Muscle layer of colon (tissue), 2 donors: ENCODE results near the gene RHBG.

ENCODE experiments used
- H3K27ac ChIP-seq: one replicate; pipeline ENCODE4 v1.7.0; 2013; ENCODE audit warnings: low read depth, mild to moderate bottlenecking, low read length, moderate library complexity
- H3K27me3 ChIP-seq, 2 donors: one replicate each; pipeline ENCODE4 v1.7.0; 2013; ENCODE audit warnings: low read length in 2 of 2, mild to moderate bottlenecking in 2 of 2; ENCODE audit not compliant: insufficient read depth in 2 of 2, control insufficient read depth in 1 of 2
- H3K36me3 ChIP-seq: one replicate; pipeline ENCODE4 v1.7.0; 2013; ENCODE audit warnings: mild to moderate bottlenecking, low read length; ENCODE audit not compliant: insufficient read depth
- H3K4me1 ChIP-seq: one replicate; pipeline ENCODE4 v1.7.0; 2013; ENCODE audit warnings: mild to moderate bottlenecking, low read length; ENCODE audit not compliant: insufficient read depth
- H3K4me3 ChIP-seq, 2 donors: one replicate each; pipeline ENCODE4 v1.7.0; 2013; ENCODE audit warnings: low read length in 2 of 2, low read depth in 1 of 2, mild to moderate bottlenecking in 1 of 2, moderate library complexity in 1 of 2
- H3K9ac ChIP-seq: one replicate; pipeline ENCODE4 v1.7.0; 2013; ENCODE audit warnings: low read length
- H3K9me3 ChIP-seq: one replicate; pipeline ENCODE4 v1.7.0; 2013; ENCODE audit warnings: mild to moderate bottlenecking, low read length
- donor health status: abdominal sarcoma.
- donor health status: Adenocarcinoma of cecum.

Gene RHBG

GRCh38 chr1:156412653-156413321 lies 43.8 kb downstream of the RHBG start:
- Histone ChIP-seq H3K4me1 (no peaks in the 10 kb centered on the region), H3K9ac (no peak overlapping the region), H3K27me3 (peaks cover 30 to 49% of the 10 kb centered on the region in 2 donors), H3K36me3 (no peaks in the 10 kb centered on the region), H3K27ac (no peak overlapping the region), H3K4me3 (no peak overlapping the region), H3K9me3 (no peaks in the 10 kb centered on the region)

- Histone ChIP-seq H3K4me3 (no peak overlapping the region), H3K36me3 (no peaks in the 10 kb centered on the region), H3K27me3 (peaks cover 33 to 53% of the 10 kb centered on the region in 2 donors), H3K9ac (no peak overlapping the region), H3K4me1 (no peaks in the 10 kb centered on the region), H3K27ac (no peak overlapping the region), H3K9me3 (no peaks in the 10 kb centered on the region)
Observed at GRCh38 chr1:156413391-156414246, 44.6 kb downstream of the RHBG start.

GRCh38 chr1:156414461-156415064 lies 45.6 kb downstream of the RHBG start:
- Histone ChIP-seq H3K27ac (no peak overlapping the region), H3K36me3 (no peaks in the 10 kb centered on the region), H3K4me3 (no peak overlapping the region), H3K27me3 (peaks cover 42 to 62% of the 10 kb centered on the region in 2 donors), H3K9me3 (no peaks in the 10 kb centered on the region), H3K4me1 (no peaks in the 10 kb centered on the region), H3K9ac (no peak overlapping the region)

- H3K27me3 ChIP-seq, result peaks cover 67 to 81% of the 10 kb centered on the region in 2 donors
- peaks cover 22% of the 10 kb centered on the region for H3K4me1 ChIP-seq
- no peak overlapping the region for H3K9ac ChIP-seq
- H3K27ac ChIP-seq, result no peak overlapping the region
- no peaks in the 10 kb centered on the region for H3K9me3 ChIP-seq
- H3K36me3 ChIP-seq, result no peaks in the 10 kb centered on the region
- no peak overlapping the region for H3K4me3 ChIP-seq
Observed at GRCh38 chr1:156416993-156417392, 48.0 kb downstream of the RHBG start.

GRCh38 chr1:156417401-156418020 lies 48.5 kb downstream of the RHBG start:
- Histone ChIP-seq H3K27ac (no peak overlapping the region), H3K9me3 (no peaks in the 10 kb centered on the region), H3K36me3 (no peaks in the 10 kb centered on the region), H3K27me3 (peaks cover 72 to 87% of the 10 kb centered on the region in 2 donors), H3K4me3 (no peak overlapping the region), H3K4me1 (peaks cover 23% of the 10 kb centered on the region), H3K9ac (no peak overlapping the region)

GRCh38 chr1:156418416-156419070 lies 49.5 kb downstream of the RHBG start:
- H3K4me3 ChIP-seq, result no peak overlapping the region
- no peaks in the 10 kb centered on the region for H3K36me3 ChIP-seq
- no peak overlapping the region for H3K27ac ChIP-seq
- peaks cover 78 to 93% of the 10 kb centered on the region in 2 donors for H3K27me3 ChIP-seq
- H3K9ac ChIP-seq, result no peak overlapping the region
- H3K4me1 ChIP-seq, result peaks cover 23% of the 10 kb centered on the region
- no peaks in the 10 kb centered on the region for H3K9me3 ChIP-seq

GRCh38 chr1:156419854-156420204 lies 50.8 kb downstream of the RHBG start:
- Histone ChIP-seq H3K36me3 (no peaks in the 10 kb centered on the region), H3K4me3 (peak overlapping the region in 1 of 2 donors; percentile 38), H3K9me3 (no peaks in the 10 kb centered on the region), H3K27ac (no peak overlapping the region), H3K9ac (no peak overlapping the region), H3K4me1 (peaks cover 23% of the 10 kb centered on the region), H3K27me3 (peaks cover 72 to 84% of the 10 kb centered on the region in 2 donors)

GRCh38 chr1:156420205-156421061 lies 51.4 kb downstream of the RHBG start:
- Histone ChIP-seq H3K27ac (no peak overlapping the region), H3K4me1 (peaks cover 23% of the 10 kb centered on the region), H3K4me3 (peak overlapping the region; percentile 2 to 38), H3K36me3 (no peaks in the 10 kb centered on the region), H3K9me3 (no peaks in the 10 kb centered on the region), H3K9ac (no peak overlapping the region), H3K27me3 (peaks cover 66 to 80% of the 10 kb centered on the region in 2 donors)

GRCh38 chr1:156421062-156421938 lies 52.3 kb downstream of the RHBG start:
- H3K4me1 ChIP-seq, result peaks cover 23% of the 10 kb centered on the region
- no peak overlapping the region for H3K27ac ChIP-seq
- H3K9ac ChIP-seq, result no peak overlapping the region
- peak overlapping the region; percentile 14 to 22 for H3K4me3 ChIP-seq
- H3K9me3 ChIP-seq, result no peaks in the 10 kb centered on the region
- no peaks in the 10 kb centered on the region for H3K36me3 ChIP-seq
- peaks cover 57 to 75% of the 10 kb centered on the region in 2 donors for H3K27me3 ChIP-seq
